NB4 (cell line): Measurements from ENCODE around the gene ARF3.

Experiments used
- CTCF ChIP-seq: IDR thresholded peaks from one replicate; pipeline ENCODE4 v1.5.1; 2012; ENCODE audit warnings: low read depth, low read length
- POLR2A ChIP-seq: IDR thresholded peaks from 2 replicates; pipeline ENCODE4 v1.6.1; 2011; ENCODE audit warnings: mild to moderate bottlenecking; ENCODE audit not compliant: insufficient read length; ENCODE audit errors: extremely low read depth

- no peak for TF ChIP-seq CTCF
- no peak for TF ChIP-seq POLR2A
Measured at GRCh38 chr12:48979602-48980388, 22.5 kb upstream of the ARF3 start.
